ENCODE measurements around the gene TBCK. TPM values are rescaled to one million over a fixed set of nuclear protein-coding genes. Genes with fewer than 3 reads are reported as not detected.

The TBCK gene
- total and polyA plus RNA-seq, 2 experiments from 2014 or later, result 13.9 to 28.9 TPM

DNA sequence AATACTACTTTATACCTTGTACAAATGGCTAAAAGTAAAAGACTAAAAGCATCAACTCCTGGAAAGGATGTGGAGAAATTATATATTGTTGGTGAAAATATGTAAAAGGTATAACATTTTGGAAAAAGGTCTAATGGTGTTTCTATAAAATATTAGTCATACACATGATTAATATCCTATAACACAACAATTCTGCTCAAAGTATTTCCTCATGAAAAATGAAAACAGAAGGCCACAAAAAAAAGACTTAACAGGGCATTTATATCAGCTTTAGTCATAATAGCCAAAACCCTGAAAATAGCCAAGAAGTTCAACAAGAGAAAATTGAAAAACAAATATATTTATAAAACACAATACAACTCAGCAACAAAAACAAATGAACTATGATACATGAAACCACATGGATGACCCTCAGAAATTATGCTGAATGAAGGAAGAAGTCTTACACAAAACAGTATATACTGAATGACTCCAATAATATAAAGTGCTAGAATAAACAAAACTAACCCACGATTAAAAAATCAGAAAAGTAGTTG is 38.8 kb downstream of the TBCK start:
- ATAC-seq (no peak), DNase-seq (ENCODE audit: low spot score) (no peak)
- H3K4me3 Mint-ChIP-seq, result no peak overlapping the region
- Histone ChIP-seq H3K27ac (ENCODE audit: low read depth) (no peak overlapping the region), H2AFZ (no peak overlapping the region), H3K27me3 (ENCODE audit: insufficient read depth) (no peaks in the 10 kb centered on the region), H3K79me2 (replicated peaks; ENCODE audit: insufficient read depth) (no peaks in the 10 kb centered on the region; the same call in 1 of the 2 replicates), H3K9me2 (ENCODE audit: insufficient read depth) (no peaks in the 10 kb centered on the region), H3K4me1 (ENCODE audit: insufficient read depth) (peaks cover 10% of the 10 kb centered on the region; the same call in 1 of the 2 replicates), H3K36me3 (ENCODE audit: insufficient read depth) (no peaks in the 10 kb centered on the region), H4K20me1 (replicated peaks; ENCODE audit: insufficient read depth) (no peaks in the 10 kb centered on the region), H3K4me2 (no peak overlapping the region), H3K4me3 (no peak overlapping the region), H3F3A (replicated peaks; ENCODE audit: low read depth) (no peaks in the 10 kb centered on the region)
- peaks cover 14% of the 10 kb centered on the region for H3K4me1 Mint-ChIP-seq
- no peaks in the 10 kb centered on the region for H3K27me3 Mint-ChIP-seq (ENCODE audit: insufficient read depth, low read depth, poor library complexity)
- H3K36me3 Mint-ChIP-seq (ENCODE audit: low read depth), result peaks cover 6% of the 10 kb centered on the region
- no peaks in the 10 kb centered on the region for H3K9me3 Mint-ChIP-seq
- no peak for TF ChIP-seq EZH2 (IDR thresholded peaks at IDR 0.05; ENCODE audit: low read depth, unreplicated experiment)
- TF ChIP-seq POLR2AphosphoS5 (IDR thresholded peaks at IDR 0.05; ENCODE audit: low read depth), result no peak
- TF ChIP-seq, protein P1, sequence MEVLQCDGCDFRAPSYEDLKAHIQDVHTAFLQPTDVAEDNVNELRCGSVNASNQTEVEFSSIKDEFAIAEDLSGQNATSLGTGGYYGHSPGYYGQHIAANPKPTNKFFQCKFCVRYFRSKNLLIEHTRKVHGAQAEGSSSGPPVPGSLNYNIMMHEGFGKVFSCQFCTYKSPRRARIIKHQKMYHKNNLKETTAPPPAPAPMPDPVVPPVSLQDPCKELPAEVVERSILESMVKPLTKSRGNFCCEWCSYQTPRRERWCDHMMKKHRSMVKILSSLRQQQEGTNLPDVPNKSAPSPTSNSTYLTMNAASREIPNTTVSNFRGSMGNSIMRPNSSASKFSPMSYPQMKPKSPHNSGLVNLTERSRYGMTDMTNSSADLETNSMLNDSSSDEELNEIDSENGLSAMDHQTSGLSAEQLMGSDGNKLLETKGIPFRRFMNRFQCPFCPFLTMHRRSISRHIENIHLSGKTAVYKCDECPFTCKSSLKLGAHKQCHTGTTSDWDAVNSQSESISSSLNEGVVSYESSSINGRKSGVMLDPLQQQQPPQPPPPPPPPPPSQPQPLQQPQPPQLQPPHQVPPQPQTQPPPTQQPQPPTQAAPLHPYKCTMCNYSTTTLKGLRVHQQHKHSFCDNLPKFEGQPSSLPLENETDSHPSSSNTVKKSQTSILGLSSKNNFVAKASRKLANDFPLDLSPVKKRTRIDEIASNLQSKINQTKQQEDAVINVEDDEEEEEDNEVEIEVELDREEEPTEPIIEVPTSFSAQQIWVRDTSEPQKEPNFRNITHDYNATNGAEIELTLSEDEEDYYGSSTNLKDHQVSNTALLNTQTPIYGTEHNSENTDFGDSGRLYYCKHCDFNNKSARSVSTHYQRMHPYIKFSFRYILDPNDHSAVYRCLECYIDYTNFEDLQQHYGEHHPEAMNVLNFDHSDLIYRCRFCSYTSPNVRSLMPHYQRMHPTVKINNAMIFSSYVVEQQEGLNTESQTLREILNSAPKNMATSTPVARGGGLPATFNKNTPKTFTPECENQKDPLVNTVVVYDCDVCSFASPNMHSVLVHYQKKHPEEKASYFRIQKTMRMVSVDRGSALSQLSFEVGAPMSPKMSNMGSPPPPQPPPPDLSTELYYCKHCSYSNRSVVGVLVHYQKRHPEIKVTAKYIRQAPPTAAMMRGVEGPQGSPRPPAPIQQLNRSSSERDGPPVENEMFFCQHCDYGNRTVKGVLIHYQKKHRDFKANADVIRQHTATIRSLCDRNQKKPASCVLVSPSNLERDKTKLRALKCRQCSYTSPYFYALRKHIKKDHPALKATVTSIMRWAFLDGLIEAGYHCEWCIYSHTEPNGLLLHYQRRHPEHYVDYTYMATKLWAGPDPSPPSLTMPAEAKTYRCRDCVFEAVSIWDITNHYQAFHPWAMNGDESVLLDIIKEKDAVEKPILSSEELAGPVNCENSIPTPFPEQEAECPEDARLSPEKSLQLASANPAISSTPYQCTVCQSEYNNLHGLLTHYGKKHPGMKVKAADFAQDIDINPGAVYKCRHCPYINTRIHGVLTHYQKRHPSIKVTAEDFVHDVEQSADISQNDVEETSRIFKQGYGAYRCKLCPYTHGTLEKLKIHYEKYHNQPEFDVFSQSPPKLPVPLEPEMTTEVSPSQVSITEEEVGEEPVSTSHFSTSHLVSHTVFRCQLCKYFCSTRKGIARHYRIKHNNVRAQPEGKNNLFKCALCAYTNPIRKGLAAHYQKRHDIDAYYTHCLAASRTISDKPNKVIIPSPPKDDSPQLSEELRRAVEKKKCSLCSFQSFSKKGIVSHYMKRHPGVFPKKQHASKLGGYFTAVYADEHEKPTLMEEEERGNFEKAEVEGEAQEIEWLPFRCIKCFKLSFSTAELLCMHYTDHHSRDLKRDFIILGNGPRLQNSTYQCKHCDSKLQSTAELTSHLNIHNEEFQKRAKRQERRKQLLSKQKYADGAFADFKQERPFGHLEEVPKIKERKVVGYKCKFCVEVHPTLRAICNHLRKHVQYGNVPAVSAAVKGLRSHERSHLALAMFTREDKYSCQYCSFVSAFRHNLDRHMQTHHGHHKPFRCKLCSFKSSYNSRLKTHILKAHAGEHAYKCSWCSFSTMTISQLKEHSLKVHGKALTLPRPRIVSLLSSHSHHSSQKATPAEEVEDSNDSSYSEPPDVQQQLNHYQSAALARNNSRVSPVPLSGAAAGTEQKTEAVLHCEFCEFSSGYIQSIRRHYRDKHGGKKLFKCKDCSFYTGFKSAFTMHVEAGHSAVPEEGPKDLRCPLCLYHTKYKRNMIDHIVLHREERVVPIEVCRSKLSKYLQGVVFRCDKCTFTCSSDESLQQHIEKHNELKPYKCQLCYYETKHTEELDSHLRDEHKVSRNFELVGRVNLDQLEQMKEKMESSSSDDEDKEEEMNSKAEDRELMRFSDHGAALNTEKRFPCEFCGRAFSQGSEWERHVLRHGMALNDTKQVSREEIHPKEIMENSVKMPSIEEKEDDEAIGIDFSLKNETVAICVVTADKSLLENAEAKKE (CRISPR knock-in tag; IDR thresholded peaks at IDR 0.05), result no peak
- no peak for TF ChIP-seq STAT1 (IDR thresholded peaks at IDR 0.05; ENCODE audit: unreplicated experiment)
- no peak for TF ChIP-seq NANOG (IDR thresholded peaks at IDR 0.05; ENCODE audit: borderline replicate concordance)
- TF ChIP-seq, protein P2, sequence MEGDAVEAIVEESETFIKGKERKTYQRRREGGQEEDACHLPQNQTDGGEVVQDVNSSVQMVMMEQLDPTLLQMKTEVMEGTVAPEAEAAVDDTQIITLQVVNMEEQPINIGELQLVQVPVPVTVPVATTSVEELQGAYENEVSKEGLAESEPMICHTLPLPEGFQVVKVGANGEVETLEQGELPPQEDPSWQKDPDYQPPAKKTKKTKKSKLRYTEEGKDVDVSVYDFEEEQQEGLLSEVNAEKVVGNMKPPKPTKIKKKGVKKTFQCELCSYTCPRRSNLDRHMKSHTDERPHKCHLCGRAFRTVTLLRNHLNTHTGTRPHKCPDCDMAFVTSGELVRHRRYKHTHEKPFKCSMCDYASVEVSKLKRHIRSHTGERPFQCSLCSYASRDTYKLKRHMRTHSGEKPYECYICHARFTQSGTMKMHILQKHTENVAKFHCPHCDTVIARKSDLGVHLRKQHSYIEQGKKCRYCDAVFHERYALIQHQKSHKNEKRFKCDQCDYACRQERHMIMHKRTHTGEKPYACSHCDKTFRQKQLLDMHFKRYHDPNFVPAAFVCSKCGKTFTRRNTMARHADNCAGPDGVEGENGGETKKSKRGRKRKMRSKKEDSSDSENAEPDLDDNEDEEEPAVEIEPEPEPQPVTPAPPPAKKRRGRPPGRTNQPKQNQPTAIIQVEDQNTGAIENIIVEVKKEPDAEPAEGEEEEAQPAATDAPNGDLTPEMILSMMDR (conservative IDR thresholded peaks at IDR 0.05; ENCODE audit: low read depth in 2 of 2), result no peak
- no peak for TF ChIP-seq CREB1 (CRISPR knock-in tag; IDR thresholded peaks at IDR 0.05; ENCODE audit: low read depth)
- no peak for TF ChIP-seq EZH2phosphoT487 (IDR thresholded peaks at IDR 0.05; ENCODE audit: unreplicated experiment)
- TF ChIP-seq ZNF331 (CRISPR knock-in tag; IDR thresholded peaks at IDR 0.05; ENCODE audit: low read depth), result no peak
- TF ChIP-seq, protein P3, sequence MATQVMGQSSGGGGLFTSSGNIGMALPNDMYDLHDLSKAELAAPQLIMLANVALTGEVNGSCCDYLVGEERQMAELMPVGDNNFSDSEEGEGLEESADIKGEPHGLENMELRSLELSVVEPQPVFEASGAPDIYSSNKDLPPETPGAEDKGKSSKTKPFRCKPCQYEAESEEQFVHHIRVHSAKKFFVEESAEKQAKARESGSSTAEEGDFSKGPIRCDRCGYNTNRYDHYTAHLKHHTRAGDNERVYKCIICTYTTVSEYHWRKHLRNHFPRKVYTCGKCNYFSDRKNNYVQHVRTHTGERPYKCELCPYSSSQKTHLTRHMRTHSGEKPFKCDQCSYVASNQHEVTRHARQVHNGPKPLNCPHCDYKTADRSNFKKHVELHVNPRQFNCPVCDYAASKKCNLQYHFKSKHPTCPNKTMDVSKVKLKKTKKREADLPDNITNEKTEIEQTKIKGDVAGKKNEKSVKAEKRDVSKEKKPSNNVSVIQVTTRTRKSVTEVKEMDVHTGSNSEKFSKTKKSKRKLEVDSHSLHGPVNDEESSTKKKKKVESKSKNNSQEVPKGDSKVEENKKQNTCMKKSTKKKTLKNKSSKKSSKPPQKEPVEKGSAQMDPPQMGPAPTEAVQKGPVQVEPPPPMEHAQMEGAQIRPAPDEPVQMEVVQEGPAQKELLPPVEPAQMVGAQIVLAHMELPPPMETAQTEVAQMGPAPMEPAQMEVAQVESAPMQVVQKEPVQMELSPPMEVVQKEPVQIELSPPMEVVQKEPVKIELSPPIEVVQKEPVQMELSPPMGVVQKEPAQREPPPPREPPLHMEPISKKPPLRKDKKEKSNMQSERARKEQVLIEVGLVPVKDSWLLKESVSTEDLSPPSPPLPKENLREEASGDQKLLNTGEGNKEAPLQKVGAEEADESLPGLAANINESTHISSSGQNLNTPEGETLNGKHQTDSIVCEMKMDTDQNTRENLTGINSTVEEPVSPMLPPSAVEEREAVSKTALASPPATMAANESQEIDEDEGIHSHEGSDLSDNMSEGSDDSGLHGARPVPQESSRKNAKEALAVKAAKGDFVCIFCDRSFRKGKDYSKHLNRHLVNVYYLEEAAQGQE (IDR thresholded peaks at IDR 0.05; ENCODE audit: unreplicated experiment), result no peak
- no peak for TF ChIP-seq ZNF114 (CRISPR knock-in tag; IDR thresholded peaks at IDR 0.05)
- TF ChIP-seq JUNB (IDR thresholded peaks at IDR 0.05; ENCODE audit: unreplicated experiment), result no peak
- TF ChIP-seq, protein P4, sequence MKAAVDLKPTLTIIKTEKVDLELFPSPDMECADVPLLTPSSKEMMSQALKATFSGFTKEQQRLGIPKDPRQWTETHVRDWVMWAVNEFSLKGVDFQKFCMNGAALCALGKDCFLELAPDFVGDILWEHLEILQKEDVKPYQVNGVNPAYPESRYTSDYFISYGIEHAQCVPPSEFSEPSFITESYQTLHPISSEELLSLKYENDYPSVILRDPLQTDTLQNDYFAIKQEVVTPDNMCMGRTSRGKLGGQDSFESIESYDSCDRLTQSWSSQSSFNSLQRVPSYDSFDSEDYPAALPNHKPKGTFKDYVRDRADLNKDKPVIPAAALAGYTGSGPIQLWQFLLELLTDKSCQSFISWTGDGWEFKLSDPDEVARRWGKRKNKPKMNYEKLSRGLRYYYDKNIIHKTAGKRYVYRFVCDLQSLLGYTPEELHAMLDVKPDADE (IDR thresholded peaks at IDR 0.05), result no peak
- H3K27ac Mint-ChIP-seq, result no peak overlapping the region

Data from GM23338 (cell line).